K562 (cell line): Measurements from ENCODE around the gene MYO1B. TPM values are rescaled to one million over a fixed set of nuclear protein-coding genes. Genes with fewer than 3 reads are reported as not detected.

ENCODE experiments used
- ATAC-seq: fragments of 200-7000 bp; cut with Tn5 transposase; 3 replicates; pipeline ENCODE4 v1.9.1; 2020; ENCODE audit warnings: moderate library complexity
- BruUV-seq: library from RNA; stranded (reverse); fragments of 400-500 nt; replicated peaks from 2 replicates; lab custom pipeline; 2021; lab: Mats Ljungman, UMichigan
- CTCF ChIA-PET: fragments of 300-600 bp; formaldehyde crosslinking; extraction: SDS; loops from one replicate; lab custom pipeline; 2021; ENCODE audit warnings: low intra/inter-chr PET ratio; lab: Yijun Ruan, JAX
- POLR2A ChIA-PET: fragments of 300-600, 350-650 bp; sonication (Branson Sonifier 250); formaldehyde crosslinking; extraction: SDS; loops from one replicate; lab custom pipeline; 2021; ENCODE audit warnings: antibody characterized with exemption, inconsistent platforms; lab: Yijun Ruan, JAX
- DNase-seq, 4 experiments: peaks; one replicate each; pipeline versions ENCODE4 v3.0.0 to v3.0.0-alpha.2; 2011 to 2018; ENCODE audit warnings: low spot score in 3 of 4, mixed read lengths in 3 of 4; ENCODE audit errors: extremely low read depth in 1 of 4
- FAIRE-seq: peaks from 2 replicates; lab custom pipeline; 2011; peaks lifted over from hg19 to GRCh38; lab: Jason Lieb, UNC
- H2AFZ ChIP-seq: 2 replicates; pipeline ENCODE4 v1.6.0; 2011; ENCODE audit warnings: low read depth, low read length, control low read depth, inconsistent platforms
- H3K27ac ChIP-seq: fragments of 200-600 bp; 3 replicates; pipeline ENCODE4 v1.8.0; 2011; ENCODE audit warnings: low read depth, mild to moderate bottlenecking, control low read depth, inconsistent platforms, low read length, moderate library complexity, mixed read lengths; ENCODE audit errors: extremely low read depth
- H3K27me3 ChIP-seq, 2 experiments: fragments of 300-600 bp in 1 of 2; 2 replicates in 1 of 2; 3 replicates in 1 of 2; pipeline versions ENCODE4 v1.6.0 to v1.8.0; 2011; ENCODE audit warnings: inconsistent platforms in 2 of 2, low read length in 2 of 2, mild to moderate bottlenecking in 1 of 2, mixed read lengths in 1 of 2, moderate library complexity in 1 of 2; ENCODE audit not compliant: control insufficient read depth in 2 of 2, insufficient read depth in 2 of 2
- H3K36me3 ChIP-seq: fragments of 300-600 bp; 3 replicates; pipeline ENCODE4 v1.8.0; 2011; ENCODE audit warnings: mild to moderate bottlenecking, low read length, inconsistent platforms; ENCODE audit not compliant: control insufficient read depth, insufficient read depth
- H3K4me1 ChIP-seq, 2 experiments: fragments of 200-600 bp in 1 of 2; replicated peaks in 1 of 2; 2 replicates in 1 of 2; 3 replicates in 1 of 2; pipeline versions ENCODE4 v1.5.1 to v1.8.0; 2011; ENCODE audit warnings: inconsistent platforms in 2 of 2, low read length in 2 of 2, mild to moderate bottlenecking in 1 of 2, mixed read lengths in 1 of 2, moderate library complexity in 1 of 2; ENCODE audit not compliant: control insufficient read depth in 2 of 2, insufficient read depth in 2 of 2
- H3K4me2 ChIP-seq: 2 replicates; pipeline ENCODE4 v1.6.1; 2011; ENCODE audit warnings: low read length, control low read depth, inconsistent platforms, mixed read lengths; ENCODE audit not compliant: insufficient read depth
- H3K4me3 ChIP-seq: fragments of 200-600 bp; sonication (generic), shearing (Covaris generic); 2 replicates; pipeline ENCODE4 v1.5.1; 2016; ENCODE audit warnings: control low read depth, inconsistent platforms
- H3K79me2 ChIP-seq: fragments of 200-600 bp; 3 replicates; pipeline ENCODE4 v1.8.0; 2011; ENCODE audit warnings: low read length, inconsistent platforms; ENCODE audit not compliant: control insufficient read depth, insufficient read depth
- H3K9ac ChIP-seq, 2 experiments: 2 replicates each; pipeline versions ENCODE4 v1.6.0 to v1.6.1; 2011; ENCODE audit warnings: low read depth in 2 of 2, low read length in 2 of 2, control low read depth in 1 of 2, inconsistent platforms in 1 of 2, mild to moderate bottlenecking in 1 of 2, mixed read lengths in 1 of 2; ENCODE audit not compliant: insufficient read depth in 1 of 2
- H3K9me1 ChIP-seq: one replicate; pipeline ENCODE4 v1.6.0; 2011; ENCODE audit warnings: inconsistent platforms, mild to moderate bottlenecking, low read length, moderate library complexity; ENCODE audit not compliant: control insufficient read depth, insufficient read depth
- H3K9me3 ChIP-seq: replicated peaks from 2 replicates; pipeline ENCODE4 v1.5.1; 2011; ENCODE audit warnings: low read depth, low read length, inconsistent platforms; ENCODE audit not compliant: control insufficient read depth, insufficient read depth
- H4K20me1 ChIP-seq: replicated peaks from 2 replicates; pipeline ENCODE4 v1.6.1; 2011; ENCODE audit warnings: low read length, inconsistent platforms, mixed read lengths; ENCODE audit not compliant: control insufficient read depth, insufficient read depth
- GATA2 ChIP-seq: sonication (generic); formaldehyde crosslinking; IDR thresholded peaks from 2 replicates; pipeline ENCODE4 v1.4.0; 2020; ENCODE audit warnings: mild to moderate bottlenecking, missing genetic modification reagents
- HDAC2 ChIP-seq: fragments of 450-650 bp; IDR thresholded peaks from 2 replicates; pipeline ENCODE4 v1.6.1; 2016; ENCODE audit warnings: mild to moderate bottlenecking
- MYNN ChIP-seq, 2 experiments: sonication (generic); formaldehyde crosslinking in 1 of 2; IDR thresholded peaks; 2 replicates each; pipeline versions ENCODE4 v1.5.0 to v1.6.1; 2016 to 2020; ENCODE audit warnings: antibody characterized with exemption in 1 of 2, missing genetic modification reagents in 1 of 2
- POLR3A ChIP-seq: IDR thresholded peaks from 2 replicates; pipeline ENCODE4 v1.6.1; 2011; ENCODE audit warnings: borderline replicate concordance, mild to moderate bottlenecking, moderate library complexity; ENCODE audit not compliant: insufficient read length, insufficient read depth; ENCODE audit errors: extremely low read depth
- TAL1 ChIP-seq: fragments of 450-650 bp; IDR thresholded peaks from 2 replicates; pipeline ENCODE4 v1.6.1; 2016; ENCODE audit warnings: mild to moderate bottlenecking
- ZBTB2 ChIP-seq: fragments of 450-650 bp; IDR thresholded peaks from 2 replicates; pipeline ENCODE4 v1.6.1; 2016; ENCODE audit warnings: antibody characterized with exemption
- WGBS: fragments of 100-300 bp; shearing (Covaris generic); methylation state at CpG from one replicate; pipeline ENCODE4 v1.1.6; 2016; ENCODE audit warnings: low coverage, mixed read lengths; ENCODE audit not compliant: insufficient coverage; ENCODE audit errors: missing lambda C conversion rate; 5-methylcytosine and 5-hydroxymethylcytosine counted together
- in situ Hi-C: fragments of 300-500 bp; cut with MboI; formaldehyde crosslinking; loops from 4 replicates; pipeline ENCODE4 v1.15.0; 2018; ENCODE audit warnings: inconsistent platforms, mixed read lengths
- intact Hi-C: fragments of 100-400 bp; cut with micrococcal nuclease; formaldehyde crosslinking; loops from 2 replicates; pipeline ENCODE4 v1.14.2; 2022
- polyA plus RNA-seq, 8 experiments: library from polyadenylated mRNA; depleted of rRNA in 4 of 8; stranded (reverse) in 5 of 8; unstranded in 3 of 8; fragments of >200 nt; fragmentation: Nextera tagmentation in 2 of 8; fragmentation: Illumina TruSeq in 1 of 8; extraction: Ambion mirVana in 2 of 8; extraction: Trizol in 1 of 8; gene quantifications; 2 replicates each; pipeline versions ENCODE4 v1.2.1 to v1.2.3, GENCODE V29; 2011 to 2014; ENCODE audit warnings: inconsistent platforms in 1 of 8, missing spikeins in 1 of 8
- total RNA-seq, 7 experiments: library from RNA; depleted of rRNA in 6 of 7; stranded (reverse); fragments of >200 nt in 6 of 7; fragmentation: Illumina TruSeq in 2 of 7; extraction: Trizol in 2 of 7; gene quantifications; 2 replicates each; pipeline versions ENCODE4 v1.2.1 to v1.2.3, GENCODE V29; 2011 to 2021; ENCODE audit warnings: low replicate concordance in 1 of 7

MYO1B gene
- total and polyA plus RNA-seq, 9 of the 15 experiments (the other 6 are each of a cell fraction or from before 2014, with no cell fraction given) = 0.04 to 0.33 (median 0.20) TPM; not detected in 5

GRCh38 chr2:191343796-191344338 is 98.7 kb downstream of the MYO1B start:
- intact Hi-C loops = no loop called here
- no peak for DNase-seq
- 0% methylated on average over 2 of the region's 2 CpGs for WGBS
- Histone ChIP-seq H3K27ac (no peak overlapping the region), H3K4me2 (no peak overlapping the region), H3K4me3 (no peak overlapping the region), H3K9me3 (no peaks in the 10 kb centered on the region), H2AFZ (no peak overlapping the region), H3K9ac (no peak overlapping the region), H3K27me3 (no peaks in the 10 kb centered on the region; a peak in 1 of 5 replicates), H4K20me1 (no peaks in the 10 kb centered on the region), H3K36me3 (no peaks in the 10 kb centered on the region), H3K79me2 (no peaks in the 10 kb centered on the region), H3K9me1 (no peaks in the 10 kb centered on the region), H3K4me1 (no peaks in the 10 kb centered on the region)
- CTCF ChIA-PET = no interaction called here
- no peak for TF ChIP-seq ZBTB2
- TF ChIP-seq MYNN (IDR thresholded peaks at IDR 0.05) = no peak
- no peak for TF ChIP-seq MYNN (CRISPR knock-in tag; IDR thresholded peaks at IDR 0.05)
- no peak for FAIRE-seq
- no TSS peak for BruUV-seq
- POLR2A ChIA-PET = no interaction called here
- in situ Hi-C loops = no loop called here
- no peak for ATAC-seq

GRCh38 chr2:191345788-191346187 is 100.6 kb downstream of the MYO1B start:
- no peak overlapping the region for H3K4me3 ChIP-seq
- H3K36me3 ChIP-seq = no peaks in the 10 kb centered on the region
- no peaks in the 10 kb centered on the region for H4K20me1 ChIP-seq
- in situ Hi-C loops = no loop called here
- no peaks in the 10 kb centered on the region for H3K79me2 ChIP-seq
- no peak overlapping the region for H3K27ac ChIP-seq
- no peak overlapping the region for H3K4me2 ChIP-seq
- DNase-seq = no peak
- H3K4me1 ChIP-seq = no peaks in the 10 kb centered on the region
- no TSS peak for BruUV-seq
- H3K9me1 ChIP-seq = no peaks in the 10 kb centered on the region
- H3K9me3 ChIP-seq = no peaks in the 10 kb centered on the region
- POLR2A ChIA-PET = no interaction called here
- H3K27me3 ChIP-seq = no peaks in the 10 kb centered on the region; a peak in 1 of 5 replicates
- no peak overlapping the region for H3K9ac ChIP-seq
- CTCF ChIA-PET = no interaction called here
- H2AFZ ChIP-seq = no peak overlapping the region
- ATAC-seq = no peak
- no peak for FAIRE-seq
- intact Hi-C loops = no loop called here
- TF ChIP-seq POLR3A (no peak), GATA2 (CRISPR knock-in tag) (no peak), TAL1 (no peak), HDAC2 (no peak)
- TF ChIP-seq, all 486 proteins: peak for 0
